SH-SY5Y (cell line): ENCODE measurements around the gene CDK5.

ENCODE experiments used
- GATA2 ChIP-seq: IDR thresholded peaks from 2 replicates; pipeline ENCODE4 v1.6.1; 2011; ENCODE audit warnings: mild to moderate bottlenecking, low read depth, low read length
- GATA3 ChIP-seq: IDR thresholded peaks from 2 replicates; pipeline ENCODE4 v1.6.1; 2011; ENCODE audit warnings: low read depth, mild to moderate bottlenecking, low read length, moderate library complexity

GRCh38 chr7:151028131-151028947 lies 29.4 kb downstream of the CDK5 start, which contains the start of gene ABCB8:
- TF ChIP-seq GATA2 (peak; percentile 26; the same call in 1 of the 2 replicates), GATA3 (no peak)
